WTC11 (cell line): ENCODE results near the gene STIP1. TPM values are rescaled to one million over a fixed set of nuclear protein-coding genes. Genes with fewer than 3 reads are reported as not detected.

ENCODE experiments used
- ARID4B ChIP-seq: sonication (generic); formaldehyde crosslinking; IDR thresholded peaks from 2 replicates; pipeline ENCODE4 v1.8.0; 2023; ENCODE audit warnings: missing genetic modification reagents, mild to moderate bottlenecking, borderline replicate concordance
- CBFB ChIP-seq: sonication (generic); formaldehyde crosslinking; IDR thresholded peaks from 2 replicates; pipeline ENCODE4 v1.8.1; 2022; ENCODE audit warnings: mild to moderate bottlenecking, low read depth, missing genetic modification reagents
- E2F4 ChIP-seq: sonication (generic); formaldehyde crosslinking; IDR thresholded peaks from 2 replicates; pipeline ENCODE4 v1.8.1; 2022; ENCODE audit warnings: low read depth, mild to moderate bottlenecking, moderate library complexity, missing genetic modification reagents, borderline replicate concordance
- ELF4 ChIP-seq: sonication (generic); formaldehyde crosslinking; IDR thresholded peaks from 2 replicates; pipeline ENCODE4 v1.8.1; 2022; ENCODE audit warnings: low read depth, mild to moderate bottlenecking, moderate library complexity, missing genetic modification reagents
- EMX1 ChIP-seq: fragments of 250-450 bp; sonication (Bioruptor Pico); IDR thresholded peaks from 2 replicates; pipeline ENCODE4 v1.8.0; 2021; ENCODE audit warnings: mild to moderate bottlenecking
- ETV6 ChIP-seq: sonication (generic); formaldehyde crosslinking; IDR thresholded peaks from 2 replicates; pipeline ENCODE4 v1.8.1; 2022; ENCODE audit warnings: mild to moderate bottlenecking, missing genetic modification reagents
- FOXK1 ChIP-seq: sonication (generic); formaldehyde crosslinking; IDR thresholded peaks from 2 replicates; pipeline ENCODE4 v1.8.0; 2022; ENCODE audit warnings: mild to moderate bottlenecking, moderate library complexity, missing genetic modification reagents
- GRHL2 ChIP-seq: fragments of 250-450 bp; sonication (Bioruptor Pico); IDR thresholded peaks from 2 replicates; pipeline ENCODE4 v1.8.0; 2022; ENCODE audit warnings: mild to moderate bottlenecking, moderate library complexity; ENCODE audit not compliant: insufficient replicate concordance, severe bottlenecking
- IRF1 ChIP-seq: sonication (generic); formaldehyde crosslinking; IDR thresholded peaks from 2 replicates; pipeline ENCODE4 v1.8.0; 2023; ENCODE audit warnings: missing genetic modification reagents
- JUN ChIP-seq: sonication (generic); formaldehyde crosslinking; IDR thresholded peaks from 2 replicates; pipeline ENCODE4 v1.8.0; 2023; ENCODE audit warnings: mild to moderate bottlenecking, missing genetic modification reagents
- NR1H2 ChIP-seq: sonication (generic); formaldehyde crosslinking; IDR thresholded peaks from 2 replicates; pipeline ENCODE4 v1.9.0; 2021; ENCODE audit warnings: mild to moderate bottlenecking, moderate library complexity, missing genetic modification reagents
- NR2C2 ChIP-seq: sonication (generic); formaldehyde crosslinking; IDR thresholded peaks from 2 replicates; pipeline ENCODE4 v1.8.0; 2022; ENCODE audit warnings: mild to moderate bottlenecking, missing genetic modification reagents
- OVOL2 ChIP-seq: fragments of 250-450 bp; sonication (Bioruptor Pico); IDR thresholded peaks from 2 replicates; pipeline ENCODE4 v1.9.0; 2021; ENCODE audit warnings: mild to moderate bottlenecking, borderline replicate concordance
- PREB ChIP-seq: sonication (generic); formaldehyde crosslinking; IDR thresholded peaks from 2 replicates; pipeline ENCODE4 v1.8.1; 2022; ENCODE audit warnings: mild to moderate bottlenecking, missing genetic modification reagents, moderate library complexity, borderline replicate concordance
- RELA ChIP-seq: sonication (generic); formaldehyde crosslinking; IDR thresholded peaks from 2 replicates; pipeline ENCODE4 v1.8.1; 2022; ENCODE audit warnings: missing genetic modification reagents, mild to moderate bottlenecking, borderline replicate concordance
- SMAD3 ChIP-seq: sonication (generic); formaldehyde crosslinking; IDR thresholded peaks from 2 replicates; pipeline ENCODE4 v1.8.0; 2022; ENCODE audit warnings: missing genetic modification reagents, mild to moderate bottlenecking, borderline replicate concordance
- SOX15 ChIP-seq: fragments of 250-450 bp; sonication (Bioruptor Pico); IDR thresholded peaks from 2 replicates; pipeline ENCODE4 v1.9.0; 2021; ENCODE audit warnings: mild to moderate bottlenecking
- USF1 ChIP-seq: sonication (generic); formaldehyde crosslinking; IDR thresholded peaks from 2 replicates; pipeline ENCODE4 v1.8.0; 2022; ENCODE audit warnings: mild to moderate bottlenecking, missing genetic modification reagents
- ZNF219 ChIP-seq: sonication (generic); formaldehyde crosslinking; IDR thresholded peaks from 2 replicates; pipeline ENCODE4 v1.8.0; 2023; ENCODE audit warnings: missing genetic modification reagents, mild to moderate bottlenecking, borderline replicate concordance
- ZNF232 ChIP-seq: sonication (generic); formaldehyde crosslinking; IDR thresholded peaks from 2 replicates; pipeline ENCODE4 v1.8.0; 2022; ENCODE audit warnings: mild to moderate bottlenecking, missing genetic modification reagents
- ZNF317 ChIP-seq: sonication (generic); formaldehyde crosslinking; IDR thresholded peaks from 2 replicates; pipeline ENCODE4 v1.8.1; 2023; ENCODE audit warnings: low read depth, mild to moderate bottlenecking, moderate library complexity, missing genetic modification reagents, borderline replicate concordance
- ZNF396 ChIP-seq: fragments of 250-450 bp; sonication (Bioruptor Pico); IDR thresholded peaks from 2 replicates; pipeline ENCODE4 v1.8.0; 2021; ENCODE audit warnings: mild to moderate bottlenecking, moderate library complexity, borderline replicate concordance
- ZNF416 ChIP-seq: fragments of 250-450 bp; sonication (Bioruptor Pico); IDR thresholded peaks from 2 replicates; pipeline ENCODE4 v1.9.0; 2021; ENCODE audit warnings: mild to moderate bottlenecking, inconsistent platforms
- ZNF423 ChIP-seq: fragments of 250-450 bp; sonication (Bioruptor Pico); IDR thresholded peaks from 2 replicates; pipeline ENCODE4 v2.1.2; 2022; ENCODE audit warnings: mild to moderate bottlenecking, moderate library complexity
- total RNA-seq: library from RNA; stranded (reverse); gene quantifications from 3 replicates; pipeline ENCODE4 v1.2.3, GENCODE V29; 2021
- TF ChIP-seq, protein P1 (sequence below): sonication (generic); formaldehyde crosslinking; IDR thresholded peaks from 2 replicates; pipeline ENCODE4 v1.8.1; 2023; ENCODE audit warnings: mild to moderate bottlenecking, missing genetic modification reagents
- TF ChIP-seq, protein P2 (sequence below): sonication (generic); formaldehyde crosslinking; IDR thresholded peaks from 2 replicates; pipeline ENCODE4 v1.8.0; 2022; ENCODE audit warnings: mild to moderate bottlenecking, missing genetic modification reagents
- TF ChIP-seq, protein P3 (sequence below): sonication (generic); formaldehyde crosslinking; IDR thresholded peaks from 2 replicates; pipeline ENCODE4 v1.8.0; 2022; ENCODE audit warnings: mild to moderate bottlenecking, missing genetic modification reagents

STIP1 gene
- total RNA-seq, 1 experiment from 2014 or later = 296 TPM

GRCh38 chr11:64240435-64241240 lies 54.7 kb downstream of the STIP1 start, which contains the start of gene FKBP2 (continued):
- no peak for TF ChIP-seq PREB (CRISPR knock-in tag)
- TF ChIP-seq IRF1 (CRISPR knock-in tag) = no peak
- no peak for TF ChIP-seq ZNF396 (CRISPR knock-in tag)
- no peak for TF ChIP-seq ZNF317 (CRISPR knock-in tag)
- no peak for TF ChIP-seq OVOL2 (CRISPR knock-in tag)
- no peak for TF ChIP-seq ZNF423 (CRISPR knock-in tag)
- TF ChIP-seq ARID4B (CRISPR knock-in tag) = no peak
- TF ChIP-seq E2F4 (CRISPR knock-in tag) = no peak
- TF ChIP-seq EMX1 = no peak
- TF ChIP-seq, protein P1, sequence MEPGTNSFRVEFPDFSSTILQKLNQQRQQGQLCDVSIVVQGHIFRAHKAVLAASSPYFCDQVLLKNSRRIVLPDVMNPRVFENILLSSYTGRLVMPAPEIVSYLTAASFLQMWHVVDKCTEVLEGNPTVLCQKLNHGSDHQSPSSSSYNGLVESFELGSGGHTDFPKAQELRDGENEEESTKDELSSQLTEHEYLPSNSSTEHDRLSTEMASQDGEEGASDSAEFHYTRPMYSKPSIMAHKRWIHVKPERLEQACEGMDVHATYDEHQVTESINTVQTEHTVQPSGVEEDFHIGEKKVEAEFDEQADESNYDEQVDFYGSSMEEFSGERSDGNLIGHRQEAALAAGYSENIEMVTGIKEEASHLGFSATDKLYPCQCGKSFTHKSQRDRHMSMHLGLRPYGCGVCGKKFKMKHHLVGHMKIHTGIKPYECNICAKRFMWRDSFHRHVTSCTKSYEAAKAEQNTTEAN = no peak
- TF ChIP-seq ZNF219 = no peak
- no peak for TF ChIP-seq RELA (CRISPR knock-in tag)
- peak; percentile 49; the same call in 1 of the 2 replicates for TF ChIP-seq USF1 (CRISPR knock-in tag)
- TF ChIP-seq SOX15 = no peak
- TF ChIP-seq, protein P2, sequence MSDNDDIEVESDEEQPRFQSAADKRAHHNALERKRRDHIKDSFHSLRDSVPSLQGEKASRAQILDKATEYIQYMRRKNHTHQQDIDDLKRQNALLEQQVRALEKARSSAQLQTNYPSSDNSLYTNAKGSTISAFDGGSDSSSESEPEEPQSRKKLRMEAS (CRISPR knock-in tag) = peak; percentile 72
- TF ChIP-seq ELF4 (CRISPR knock-in tag) = no peak
- TF ChIP-seq ZNF232 = no peak
- no peak for TF ChIP-seq JUN (CRISPR knock-in tag)
- no peak for TF ChIP-seq CBFB
- TF ChIP-seq NR1H2 = no peak
- TF ChIP-seq FOXK1 = peak; percentile 65; the same call in 1 of the 2 replicates
- no peak for TF ChIP-seq ZNF416
- TF ChIP-seq SMAD3 = peak; percentile 79; the same call in 1 of the 2 replicates
- TF ChIP-seq NR2C2 (CRISPR knock-in tag) = no peak
- TF ChIP-seq GRHL2 (CRISPR knock-in tag) = no peak
- no peak; the same call in 1 of the 2 replicates for TF ChIP-seq ETV6 (CRISPR knock-in tag)
- TF ChIP-seq, protein P3, sequence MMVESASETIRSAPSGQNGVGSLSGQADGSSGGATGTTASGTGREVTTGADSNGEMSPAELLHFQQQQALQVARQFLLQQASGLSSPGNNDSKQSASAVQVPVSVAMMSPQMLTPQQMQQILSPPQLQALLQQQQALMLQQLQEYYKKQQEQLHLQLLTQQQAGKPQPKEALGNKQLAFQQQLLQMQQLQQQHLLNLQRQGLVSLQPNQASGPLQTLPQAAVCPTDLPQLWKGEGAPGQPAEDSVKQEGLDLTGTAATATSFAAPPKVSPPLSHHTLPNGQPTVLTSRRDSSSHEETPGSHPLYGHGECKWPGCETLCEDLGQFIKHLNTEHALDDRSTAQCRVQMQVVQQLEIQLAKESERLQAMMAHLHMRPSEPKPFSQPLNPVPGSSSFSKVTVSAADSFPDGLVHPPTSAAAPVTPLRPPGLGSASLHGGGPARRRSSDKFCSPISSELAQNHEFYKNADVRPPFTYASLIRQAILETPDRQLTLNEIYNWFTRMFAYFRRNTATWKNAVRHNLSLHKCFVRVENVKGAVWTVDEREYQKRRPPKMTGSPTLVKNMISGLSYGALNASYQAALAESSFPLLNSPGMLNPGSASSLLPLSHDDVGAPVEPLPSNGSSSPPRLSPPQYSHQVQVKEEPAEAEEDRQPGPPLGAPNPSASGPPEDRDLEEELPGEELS (CRISPR knock-in tag) = no peak
